Neural cell (in vitro differentiated cells): ENCODE data around the gene CCDC159. TPM values are rescaled to one million over a fixed set of nuclear protein-coding genes. Genes with fewer than 3 reads are reported as not detected.

ENCODE experiments used
- H2AFZ ChIP-seq: fragments of 200-600, 300-800 bp; sonication (generic), shearing (Covaris generic); 2 replicates; pipeline ENCODE4 v1.6.0; 2014; ENCODE audit warnings: low read depth, mild to moderate bottlenecking, antibody characterized with exemption, low read length, moderate library complexity
- H3F3A ChIP-seq: fragments of 200-600 bp; shearing (Covaris generic); 2 replicates; pipeline ENCODE4 v1.6.1; 2016; ENCODE audit warnings: mild to moderate bottlenecking, moderate library complexity, mixed read lengths, antibody characterized with exemption, low read length; ENCODE audit not compliant: insufficient read depth, poor library complexity, severe bottlenecking
- H3K27ac ChIP-seq: fragments of 200-600, 300-800 bp; sonication (generic), shearing (Covaris generic); 2 replicates; pipeline ENCODE4 v1.5.1; 2014; ENCODE audit warnings: mild to moderate bottlenecking, low read length, moderate library complexity
- H3K27me3 ChIP-seq: fragments of 300-800, 200-600 bp; sonication (generic), shearing (Covaris generic); 2 replicates; pipeline ENCODE4 v1.6.0; 2014; ENCODE audit warnings: mild to moderate bottlenecking, low read depth, low read length, moderate library complexity; ENCODE audit not compliant: insufficient read depth
- H3K36me3 ChIP-seq: fragments of 300-800, 200-600 bp; sonication (generic), shearing (Covaris generic); 2 replicates; pipeline ENCODE4 v1.5.1; 2014; ENCODE audit warnings: mild to moderate bottlenecking, antibody characterized with exemption, low read length, moderate library complexity; ENCODE audit not compliant: insufficient read depth
- H3K4me2 ChIP-seq: fragments of 300-800, 200-600 bp; sonication (generic), shearing (Covaris generic); 2 replicates; pipeline ENCODE4 v1.6.0; 2014; ENCODE audit warnings: mild to moderate bottlenecking, low read length
- H3K4me3 ChIP-seq: fragments of 300-800, 200-600 bp; sonication (generic), shearing (Covaris generic); 2 replicates; pipeline ENCODE4 v1.5.1; 2014; ENCODE audit warnings: mild to moderate bottlenecking, low read length, moderate library complexity
- H3K79me2 ChIP-seq: fragments of 200-600 bp; shearing (Covaris generic); replicated peaks from 2 replicates; pipeline ENCODE4 v1.6.0; 2014; ENCODE audit warnings: mild to moderate bottlenecking, low read length, moderate library complexity; ENCODE audit not compliant: insufficient read depth
- H3K9ac ChIP-seq: fragments of 300-800, 200-600 bp; sonication (generic), shearing (Covaris generic); 2 replicates; pipeline ENCODE4 v1.6.1; 2016; ENCODE audit warnings: mild to moderate bottlenecking, low read length, mixed read lengths
- H3K9me2 ChIP-seq: fragments of 200-600 bp; shearing (Covaris generic); 2 replicates; pipeline ENCODE4 v1.6.1; 2016; ENCODE audit warnings: mild to moderate bottlenecking, low read length, mixed read lengths; ENCODE audit not compliant: insufficient read depth
- H3K9me3 ChIP-seq: fragments of 200-600, 300-800 bp; sonication (generic), shearing (Covaris generic); 2 replicates; pipeline ENCODE4 v1.6.1; 2016; ENCODE audit warnings: mild to moderate bottlenecking, mixed run types, low read length, moderate library complexity, mixed read lengths
- H4K20me1 ChIP-seq: fragments of 200-600 bp; shearing (Covaris generic); 2 replicates; pipeline ENCODE4 v1.6.1; 2016; ENCODE audit warnings: mild to moderate bottlenecking, mixed run types; ENCODE audit not compliant: insufficient read depth
- CTCF ChIP-seq: fragments of 450-650 bp; IDR thresholded peaks from 2 replicates; pipeline ENCODE4 v1.5.1; 2014; ENCODE audit warnings: antibody characterized with exemption, mild to moderate bottlenecking, moderate library complexity; ENCODE audit not compliant: poor library complexity, severe bottlenecking
- EP300 ChIP-seq: fragments of 450-650 bp; conservative IDR thresholded peaks from 2 replicates; pipeline ENCODE4 v1.6.1; 2014; ENCODE audit warnings: antibody characterized with exemption, mild to moderate bottlenecking, moderate library complexity; ENCODE audit not compliant: poor library complexity, severe bottlenecking
- EZH2 ChIP-seq: fragments of 200-600, 300-800 bp; shearing (Covaris generic), sonication (generic); IDR thresholded peaks from 2 replicates; pipeline ENCODE4 v1.6.1; 2014; ENCODE audit warnings: antibody characterized with exemption, low read length, borderline replicate concordance, mild to moderate bottlenecking; ENCODE audit not compliant: insufficient read depth, poor library complexity, severe bottlenecking
- MXI1 ChIP-seq: fragments of 450-650 bp; conservative IDR thresholded peaks from 2 replicates; pipeline ENCODE4 v1.6.1; 2014; ENCODE audit warnings: antibody characterized with exemption, mild to moderate bottlenecking; ENCODE audit not compliant: poor library complexity, severe bottlenecking
- POLR2AphosphoS5 ChIP-seq: IDR thresholded peaks from 2 replicates; pipeline ENCODE4 v1.6.1; 2012
- RAD21 ChIP-seq: fragments of 450-650 bp; conservative IDR thresholded peaks from 2 replicates; pipeline ENCODE4 v1.6.1; 2014; ENCODE audit warnings: antibody characterized with exemption, mild to moderate bottlenecking, moderate library complexity
- REST ChIP-seq: IDR thresholded peaks from 2 replicates; pipeline ENCODE4 v1.6.1; 2012; ENCODE audit warnings: borderline replicate concordance
- SMC3 ChIP-seq: fragments of 450-650 bp; conservative IDR thresholded peaks from 2 replicates; pipeline ENCODE4 v1.6.1; 2014; ENCODE audit warnings: antibody characterized with exemption, mild to moderate bottlenecking, moderate library complexity; ENCODE audit not compliant: poor library complexity
- TAF1 ChIP-seq: IDR thresholded peaks from 2 replicates; pipeline ENCODE4 v1.6.1; 2012; ENCODE audit warnings: low read depth
- polyA plus RNA-seq: library from polyadenylated mRNA; depleted of rRNA; stranded (reverse); fragments of >200 nt; gene quantifications from 2 replicates; pipeline ENCODE4 v1.2.3, GENCODE V29; 2014

CCDC159 gene
- polyA plus RNA-seq, 1 donor from 2014 or later = 2.4 TPM

GRCh38 chr19:11363881-11364280, 17.6 kb downstream of the CCDC159 start:
- H3K9me2 ChIP-seq = no peaks in the 10 kb centered on the region
- no peaks in the 10 kb centered on the region for H3F3A ChIP-seq
- no peaks in the 10 kb centered on the region for H3K9me3 ChIP-seq
- H3K36me3 ChIP-seq = peaks cover 12% of the 10 kb centered on the region
- no peak overlapping the region for H3K4me3 ChIP-seq
- no peaks in the 10 kb centered on the region for H4K20me1 ChIP-seq
- H3K9ac ChIP-seq = no peak overlapping the region
- H3K4me2 ChIP-seq = no peak overlapping the region
- H3K79me2 ChIP-seq = no peaks in the 10 kb centered on the region
- TF ChIP-seq RAD21 (no peak), TAF1 (no peak), MXI1 (no peak), CTCF (no peak), SMC3 (no peak)
- H3K27me3 ChIP-seq = no peaks in the 10 kb centered on the region
- no peak overlapping the region for H3K27ac ChIP-seq
- H2AFZ ChIP-seq = no peak overlapping the region

- no peak overlapping the region for H3K4me3 ChIP-seq
- H3K27me3 ChIP-seq = no peaks in the 10 kb centered on the region
- no peaks in the 10 kb centered on the region for H3K9me3 ChIP-seq
- H4K20me1 ChIP-seq = no peaks in the 10 kb centered on the region
- no peaks in the 10 kb centered on the region for H3K79me2 ChIP-seq
- no peak overlapping the region for H3K4me2 ChIP-seq
- H3K27ac ChIP-seq = no peak overlapping the region
- TF ChIP-seq CTCF (no peak), TAF1 (no peak), SMC3 (no peak), RAD21 (no peak), EP300 (no peak), MXI1 (no peak), EZH2 (no peak), POLR2AphosphoS5 (no peak), REST (no peak)
- H3F3A ChIP-seq = no peaks in the 10 kb centered on the region
- H3K9ac ChIP-seq = no peak overlapping the region
- H3K36me3 ChIP-seq = peaks cover 9% of the 10 kb centered on the region
- no peaks in the 10 kb centered on the region for H3K9me2 ChIP-seq
- H2AFZ ChIP-seq = no peak overlapping the region
Observed at GRCh38 chr19:11364296-11364904, 18.1 kb downstream of the CCDC159 start.
